Testis (tissue), 5 donors: ENCODE data around the gene PSD4. TPM values are rescaled to one million over a fixed set of nuclear protein-coding genes. Genes with fewer than 3 reads are reported as not detected.
A peak's percentile ranks its signal among the peaks of the same experiment; 100 is the strongest.

Experiments used
- DNase-seq: peaks from one replicate; pipeline ENCODE4 v3.0.0-alpha.2; 2019
- H3K27ac ChIP-seq, 2 donors: fragments of 200-600 bp; sonication (generic); one replicate each; pipeline ENCODE4 v1.5.1; 2019
- H3K27me3 ChIP-seq: fragments of 200-600 bp; sonication (generic); one replicate; pipeline ENCODE4 v1.5.1; 2019
- H3K36me3 ChIP-seq: fragments of 200-600 bp; sonication (generic); one replicate; pipeline ENCODE4 v1.5.1; 2017; ENCODE audit warnings: low read depth; ENCODE audit errors: missing control alignments
- H3K4me1 ChIP-seq: fragments of 200-600 bp; sonication (generic); one replicate; pipeline ENCODE4 v1.5.1; 2019
- H3K4me3 ChIP-seq, 2 donors: fragments of 200-600 bp; sonication (generic); one replicate each; pipeline ENCODE4 v1.5.1; 2017 to 2019
- H3K9me3 ChIP-seq: fragments of 200-600 bp; sonication (generic); one replicate; pipeline ENCODE4 v1.5.1; 2017
- POLR2A ChIP-seq: fragments of 450-650 bp; IDR thresholded peaks from one replicate; pipeline ENCODE4 v1.6.1; 2017; ENCODE audit warnings: antibody characterized with exemption, mild to moderate bottlenecking, moderate library complexity
- WGBS, 2 donors: methylation state at CpG; one replicate each; pipeline ENCODE4 v1.1.5; 2018; 5-methylcytosine and 5-hydroxymethylcytosine counted together
- intact Hi-C: fragments of 100-400 bp; cut with DNase I; formaldehyde crosslinking; loops from one replicate; pipeline ENCODE4 v1.15.1; 2023; ENCODE audit warnings: low total_unique reads
- long read RNA-seq, 2 donors: transcript quantifications; one replicate each; lab custom pipeline, GENCODE V29; 2026
- polyA plus RNA-seq: library from polyadenylated mRNA; stranded (reverse); fragments of 350-450 nt; fragmentation: Illumina TruSeq; extraction: RNeasy Lipid Tissue Mini Kit (QIAGEN cat#74804); gene quantifications from one replicate; pipeline ENCODE4 v1.2.3, GENCODE V29; 2014; ENCODE audit warnings: low read depth, low replicate concordance; ENCODE audit not compliant: insufficient read depth
- total RNA-seq, 2 donors: library from RNA; depleted of rRNA; stranded (reverse); fragments of >200 nt; gene quantifications; one replicate each; pipeline ENCODE4 v1.2.3, GENCODE V29; 2016
- TF ChIP-seq, protein P1 (sequence below), 3 experiments: fragments of 450-650 bp in 2 of 3; fragments of 200-600 bp in 1 of 3; sonication (generic) in 1 of 3; IDR thresholded peaks; one replicate each; pipeline ENCODE4 v1.5.1; 2016 to 2019; ENCODE audit warnings: antibody characterized with exemption in 3 of 3, mild to moderate bottlenecking in 2 of 3, moderate library complexity in 1 of 3

PSD4 gene
- 10 to 100 TPM; 18.7 to 35.9 TPM for total RNA-seq
- 22.8 TPM for polyA plus RNA-seq
- long read RNA-seq, donor 1, partial matches to known transcripts = 0 of 2 reads
- long read RNA-seq, donor 1, other reads (novel, unspliced or antisense) = 0 of 2 reads
- long read RNA-seq, donor 2 = 0 reads

- H3K27ac ChIP-seq = no peak within 1 kb of the TSS
- peak; percentile 33 for DNase-seq
- H3K4me3 ChIP-seq = no peak within 1 kb of the TSS
- H3K9me3 ChIP-seq = no peaks in the 10 kb centered on the region
- no peaks in the 10 kb centered on the region for H3K27me3 ChIP-seq
- H3K4me1 ChIP-seq = no peaks in the 10 kb centered on the region
- TF ChIP-seq, protein P1, sequence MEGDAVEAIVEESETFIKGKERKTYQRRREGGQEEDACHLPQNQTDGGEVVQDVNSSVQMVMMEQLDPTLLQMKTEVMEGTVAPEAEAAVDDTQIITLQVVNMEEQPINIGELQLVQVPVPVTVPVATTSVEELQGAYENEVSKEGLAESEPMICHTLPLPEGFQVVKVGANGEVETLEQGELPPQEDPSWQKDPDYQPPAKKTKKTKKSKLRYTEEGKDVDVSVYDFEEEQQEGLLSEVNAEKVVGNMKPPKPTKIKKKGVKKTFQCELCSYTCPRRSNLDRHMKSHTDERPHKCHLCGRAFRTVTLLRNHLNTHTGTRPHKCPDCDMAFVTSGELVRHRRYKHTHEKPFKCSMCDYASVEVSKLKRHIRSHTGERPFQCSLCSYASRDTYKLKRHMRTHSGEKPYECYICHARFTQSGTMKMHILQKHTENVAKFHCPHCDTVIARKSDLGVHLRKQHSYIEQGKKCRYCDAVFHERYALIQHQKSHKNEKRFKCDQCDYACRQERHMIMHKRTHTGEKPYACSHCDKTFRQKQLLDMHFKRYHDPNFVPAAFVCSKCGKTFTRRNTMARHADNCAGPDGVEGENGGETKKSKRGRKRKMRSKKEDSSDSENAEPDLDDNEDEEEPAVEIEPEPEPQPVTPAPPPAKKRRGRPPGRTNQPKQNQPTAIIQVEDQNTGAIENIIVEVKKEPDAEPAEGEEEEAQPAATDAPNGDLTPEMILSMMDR (IDR thresholded peaks at IDR 0.05) = no peak
- no peak for TF ChIP-seq POLR2A
- no peaks in the 10 kb centered on the region for H3K36me3 ChIP-seq
- WGBS, 2 donors = 78 to 79% methylated on average over 14 of the region's 14 CpGs
- intact Hi-C loops = no loop called here
Measured at GRCh38 chr2:113173542-113174375, at the start of gene PSD4. Gene PSD4, plus strand, starts transcription at chr2:113173971. Its CDS starts 8,486 bp downstream, at chr2:113182457.

DNA sequence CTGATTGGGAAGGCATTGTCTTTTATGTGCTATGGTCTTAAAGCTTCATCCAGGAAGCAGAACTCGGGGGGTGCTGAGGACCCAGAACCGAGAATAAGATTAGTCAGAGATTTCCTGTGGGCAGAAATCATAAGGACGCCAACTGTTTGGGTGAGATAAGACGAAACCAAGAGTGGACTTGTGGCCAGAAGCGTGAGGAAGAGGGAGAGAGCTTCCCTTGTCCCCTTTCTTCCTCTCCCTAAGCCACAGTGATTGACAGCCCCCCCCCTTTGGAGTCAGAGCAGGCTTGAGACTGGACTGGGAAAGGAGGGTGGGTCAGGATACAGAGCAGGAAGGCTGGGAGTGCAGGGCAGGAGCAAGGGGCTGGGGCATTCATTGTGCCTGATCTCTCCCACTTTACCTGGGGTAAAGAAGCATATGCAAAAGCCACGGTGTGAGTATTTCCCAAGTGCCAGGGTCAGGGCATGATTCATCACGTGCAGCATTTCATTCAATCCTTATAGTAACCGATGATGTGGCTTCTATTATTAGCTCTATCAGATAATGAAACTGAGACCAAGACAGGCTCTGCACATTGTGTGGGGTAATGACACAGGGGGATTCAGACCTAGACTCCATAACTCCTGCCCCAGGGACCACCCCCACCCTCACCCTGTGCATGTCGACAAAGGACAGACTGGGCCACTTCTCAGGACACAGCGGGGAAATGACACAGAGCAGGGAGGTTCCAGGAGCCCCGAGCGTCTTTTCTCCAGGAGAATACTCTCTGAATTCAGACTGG lies 49.4 kb upstream of the PSD4 start:
- DNase-seq = no peak
- no peaks in the 10 kb centered on the region for H3K27me3 ChIP-seq
- 61 to 75% methylated on average over 12 of the region's 12 CpGs for WGBS, 2 donors

GRCh38 chr2:113124984-113125855 lies 48.6 kb upstream of the PSD4 start:
- no peak for DNase-seq
- Histone ChIP-seq H3K27ac (no peak overlapping the region), H3K36me3 (no peaks in the 10 kb centered on the region), H3K4me1 (no peaks in the 10 kb centered on the region), H3K27me3 (no peaks in the 10 kb centered on the region), H3K4me3 (no peak overlapping the region), H3K9me3 (no peaks in the 10 kb centered on the region)
- WGBS, 2 donors = 64 to 65% methylated on average over 6 of the region's 6 CpGs
- intact Hi-C loops = no loop called here
- TF ChIP-seq, protein P1 (IDR thresholded peaks at IDR 0.05) = no peak
- no peak for TF ChIP-seq POLR2A

More for the DNA sequence above, 49.4 kb upstream of the PSD4 start:
- no peaks in the 10 kb centered on the region for H3K36me3 ChIP-seq
- no peaks in the 10 kb centered on the region for H3K9me3 ChIP-seq
- intact Hi-C loops = no loop called here
- H3K4me1 ChIP-seq = no peaks in the 10 kb centered on the region
- TF ChIP-seq POLR2A = no peak
- TF ChIP-seq, protein P1 (IDR thresholded peaks at IDR 0.05) = no peak
- no peak overlapping the region for H3K4me3 ChIP-seq
- no peak overlapping the region for H3K27ac ChIP-seq

- no peak for TF ChIP-seq POLR2A
- TF ChIP-seq, protein P1 (IDR thresholded peaks at IDR 0.05) = no peak
- no peaks in the 10 kb centered on the region for H3K27me3 ChIP-seq
Measured at GRCh38 chr2:113126845-113127645, 46.7 kb upstream of the PSD4 start, which contains the start of gene IL1RN. Gene IL1RN, plus strand, starts transcription at chr2:113127598. Its CDS starts 27 bp downstream, at chr2:113127625.

More at GRCh38 chr2:113126845-113127645, 46.7 kb upstream of the PSD4 start, which contains the start of gene IL1RN:
- Histone ChIP-seq H3K4me1 (no peaks in the 10 kb centered on the region), H3K4me3 (no peak within 1 kb of the TSS), H3K9me3 (no peaks in the 10 kb centered on the region), H3K27ac (no peak within 1 kb of the TSS), H3K36me3 (no peaks in the 10 kb centered on the region)
- WGBS, 2 donors = 84 to 88% methylated on average over 16 of the region's 16 CpGs
- intact Hi-C loops = no loop called here
- DNase-seq = no peak
